Subcutaneous adipose tissue (tissue), 4 donors: ENCODE results near the gene LCNL1. TPM values are rescaled to one million over a fixed set of nuclear protein-coding genes. Genes with fewer than 3 reads are reported as not detected.

ENCODE experiments used
- CTCF ChIP-seq: fragments of 450-650 bp; IDR thresholded peaks from one replicate; pipeline ENCODE4 v1.5.1; 2016; ENCODE audit warnings: low read depth, mild to moderate bottlenecking, control low read depth, antibody characterized with exemption, moderate library complexity
- total RNA-seq, 4 donors: library from RNA; depleted of rRNA; stranded (reverse); fragments of >200 nt; gene quantifications; one replicate each; pipeline ENCODE4 v1.1.0, GENCODE V29; 2016

Gene LCNL1
- total RNA-seq, 4 donors from 2014 or later = not detected

GRCh38 chr9:136980669-136981478 is 1.9 kb upstream of the LCNL1 start:
- no peak for TF ChIP-seq CTCF

GRCh38 chr9:136981588-136982231 is 1.1 kb upstream of the LCNL1 start:
- no peak for TF ChIP-seq CTCF

GRCh38 chr9:136983167-136983566 is 374 bp downstream of the LCNL1 start:
- TF ChIP-seq CTCF = no peak

- TF ChIP-seq CTCF = no peak
Measured at GRCh38 chr9:136983656-136984314, 992 bp downstream of the LCNL1 start.

GRCh38 chr9:136984464-136985026 is 1.8 kb downstream of the LCNL1 start:
- no peak for TF ChIP-seq CTCF

GRCh38 chr9:136985027-136985602 is 2.3 kb downstream of the LCNL1 start:
- no peak for TF ChIP-seq CTCF
